ENCODE measurements around the gene CPLX3.

CPLX3 gene

DNA sequence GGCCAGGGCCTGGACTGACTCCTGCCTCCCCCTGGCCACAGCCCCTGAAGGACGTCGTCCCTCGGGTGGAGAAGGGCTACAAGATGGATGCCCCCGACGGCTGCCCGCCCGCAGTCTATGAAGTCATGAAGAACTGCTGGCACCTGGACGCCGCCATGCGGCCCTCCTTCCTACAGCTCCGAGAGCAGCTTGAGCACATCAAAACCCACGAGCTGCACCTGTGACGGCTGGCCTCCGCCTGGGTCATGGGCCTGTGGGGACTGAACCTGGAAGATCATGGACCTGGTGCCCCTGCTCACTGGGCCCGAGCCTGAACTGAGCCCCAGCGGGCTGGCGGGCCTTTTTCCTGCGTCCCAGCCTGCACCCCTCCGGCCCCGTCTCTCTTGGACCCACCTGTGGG lies 24.1 kb upstream of the CPLX3 start:
- no peak for DNase-seq (ENCODE audit: low read depth in 3 of 3)

DNA sequence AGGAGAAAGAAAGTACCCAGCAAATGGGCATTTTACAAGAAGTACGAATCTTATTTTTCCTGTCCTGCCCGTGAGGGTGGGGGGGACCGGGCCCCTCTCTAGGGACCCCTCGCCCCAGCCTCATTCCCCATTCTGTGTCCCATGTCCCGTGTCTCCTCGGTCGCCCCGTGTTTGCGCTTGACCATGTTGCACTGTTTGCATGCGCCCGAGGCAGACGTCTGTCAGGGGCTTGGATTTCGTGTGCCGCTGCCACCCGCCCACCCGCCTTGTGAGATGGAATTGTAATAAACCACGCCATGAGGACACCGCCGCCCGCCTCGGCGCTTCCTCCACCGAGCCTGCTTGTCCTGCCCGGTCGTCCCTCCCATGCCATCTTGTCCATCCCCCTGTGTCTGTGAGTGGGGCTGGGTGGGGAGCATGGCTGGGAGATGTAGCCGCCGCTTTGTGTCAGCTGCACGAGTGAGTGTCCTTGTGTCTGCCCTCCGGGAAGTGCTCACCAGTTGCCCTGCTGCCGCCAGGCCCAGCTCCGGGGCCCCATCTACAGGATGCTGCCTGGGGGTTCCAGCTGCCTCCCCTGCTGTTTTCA lies 23.5 kb upstream of the CPLX3 start:
- no peak for DNase-seq (ENCODE audit: low read depth in 3 of 3)

DNA sequence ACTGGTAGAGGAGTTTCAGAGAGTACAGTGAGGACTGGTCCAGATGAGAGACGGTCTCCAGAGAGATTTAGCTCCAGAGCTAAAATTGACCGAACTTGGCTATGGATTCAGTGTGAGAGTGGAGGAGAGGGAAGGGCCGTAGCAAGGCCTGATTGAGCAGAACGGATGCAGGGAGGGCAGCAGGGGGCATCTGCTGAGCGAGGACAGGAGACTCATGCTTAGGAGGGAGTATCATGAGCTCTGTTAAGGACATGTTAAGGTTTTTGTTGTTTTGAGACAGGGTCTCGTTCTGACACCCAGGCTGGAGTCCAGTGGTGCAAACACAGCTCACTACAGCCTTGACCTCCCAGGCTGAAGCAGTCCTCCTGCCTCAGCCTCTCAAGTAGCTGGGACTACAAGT lies 21.5 kb upstream of the CPLX3 start:
- DNase-seq (ENCODE audit: low read depth in 3 of 3), result no peak

DNA sequence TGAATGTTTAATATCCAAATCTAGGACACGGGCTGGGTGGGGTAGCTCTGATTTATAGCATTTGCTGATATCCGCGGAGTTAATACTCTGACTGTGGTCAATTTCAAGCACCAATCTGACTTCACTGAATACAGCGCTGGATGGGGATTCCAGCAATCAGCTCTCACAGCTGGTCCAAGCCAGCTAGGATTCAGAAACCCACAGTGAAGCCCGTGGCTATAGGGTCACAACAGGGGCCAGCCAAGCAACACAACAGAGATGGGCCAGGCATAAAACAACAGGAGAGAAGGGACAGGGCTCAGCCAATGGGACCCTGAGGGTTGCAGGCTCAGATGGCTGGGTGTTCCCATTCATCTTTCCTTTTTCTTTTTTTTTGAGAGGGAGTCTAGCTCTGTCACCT lies 19.1 kb upstream of the CPLX3 start:
- DNase-seq (ENCODE audit: low read depth in 3 of 3), result no peak

DNA sequence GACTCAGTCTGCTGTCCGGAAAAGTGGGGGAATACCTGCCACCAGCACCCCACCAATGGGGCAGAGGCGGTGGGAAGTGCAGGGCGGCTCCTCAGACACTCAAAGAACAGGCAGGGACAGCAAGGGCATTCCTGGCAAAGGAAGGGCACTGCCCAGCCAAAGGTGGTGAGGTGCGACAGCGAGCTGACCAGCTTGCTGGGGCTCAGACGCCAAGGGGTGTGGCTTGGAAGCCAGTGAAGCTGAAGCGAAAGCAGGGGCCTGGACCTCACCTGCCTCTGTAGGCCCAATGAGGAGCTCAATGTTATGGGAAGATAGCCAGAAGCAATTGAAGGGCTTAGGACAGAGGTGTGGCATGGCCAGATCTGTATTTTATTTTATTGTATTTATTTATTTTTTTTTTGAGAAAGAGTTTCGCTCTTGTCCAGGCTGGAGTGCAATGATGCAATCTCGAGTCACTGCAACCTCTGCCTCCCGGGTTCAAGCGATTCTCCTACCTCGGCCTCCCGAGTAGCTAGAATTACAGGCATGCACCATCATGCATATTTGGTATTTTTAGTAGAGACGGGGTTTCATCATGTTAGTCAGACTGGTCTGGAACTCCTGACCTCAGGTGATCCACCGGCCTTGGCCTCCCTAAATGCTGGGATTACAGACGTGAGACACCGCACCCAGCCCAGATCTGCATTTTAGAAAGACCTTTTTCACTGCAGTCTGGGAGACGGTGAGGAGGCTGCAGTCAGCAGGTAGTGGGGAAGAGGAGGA lies 18.2 kb upstream of the CPLX3 start:
- no peak for DNase-seq (ENCODE audit: low read depth in 3 of 3)

DNA sequence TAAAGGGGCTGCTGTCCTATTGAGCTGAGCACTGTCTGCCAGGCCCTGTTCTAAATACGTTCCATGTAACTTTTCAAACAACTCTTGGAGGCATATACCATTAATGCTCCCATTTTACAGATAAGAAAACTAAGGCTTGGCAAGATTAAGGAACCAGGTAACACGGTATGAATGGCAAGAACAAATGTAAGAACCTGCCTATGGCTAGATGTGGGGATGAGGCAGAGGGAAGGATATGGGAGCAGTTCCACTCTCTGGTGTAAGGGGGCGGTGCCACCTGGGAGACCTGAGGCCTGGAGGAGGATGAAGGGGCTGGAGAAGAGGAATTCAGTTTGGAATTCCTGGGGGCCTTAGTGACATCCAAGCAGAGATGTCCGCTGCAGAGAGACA lies 17.6 kb upstream of the CPLX3 start:
- DNase-seq (ENCODE audit: low read depth in 3 of 3), result no peak

DNA sequence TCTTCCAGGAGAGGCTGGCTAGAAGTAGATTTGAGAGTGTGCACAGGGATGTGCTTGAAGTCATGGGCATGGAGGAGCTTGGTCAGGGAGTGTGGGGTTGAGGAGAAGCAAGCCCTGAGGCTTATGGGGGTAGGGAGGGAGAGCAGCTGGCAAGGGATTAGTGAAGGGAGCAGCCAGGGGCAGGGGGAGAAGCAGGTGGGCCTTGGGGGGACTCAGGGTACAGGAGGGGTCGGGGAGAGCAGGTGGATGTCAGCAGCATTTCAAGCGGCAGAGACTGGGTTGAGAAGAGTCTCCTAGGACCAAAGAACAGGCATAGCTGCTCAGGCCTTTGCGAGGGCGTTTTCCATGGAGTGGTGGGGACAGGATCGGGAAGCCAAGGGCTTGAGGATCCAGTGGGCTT lies 17.2 kb upstream of the CPLX3 start:
- DNase-seq (ENCODE audit: low read depth in 3 of 3), result no peak

DNA sequence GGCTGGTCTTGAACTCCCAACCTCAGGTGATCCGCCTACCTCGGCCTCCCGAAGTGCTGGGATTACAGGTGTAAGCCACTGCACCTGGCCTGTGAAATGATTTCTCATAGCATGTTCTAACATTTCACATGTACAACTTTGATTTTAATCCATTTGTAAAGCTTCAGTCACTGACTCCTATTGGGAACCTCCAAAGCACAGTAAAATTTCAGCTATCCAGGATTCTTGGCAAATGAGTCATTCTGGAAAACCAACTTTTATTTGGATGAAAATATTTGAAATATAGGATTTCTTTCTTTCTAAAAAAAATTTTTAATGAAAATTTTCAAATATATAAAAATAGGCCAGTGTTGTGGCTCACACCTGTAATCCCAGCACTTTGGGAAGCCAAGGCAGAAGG lies 16.5 kb upstream of the CPLX3 start:
- no peak for DNase-seq (ENCODE audit: low read depth in 3 of 3)

DNA sequence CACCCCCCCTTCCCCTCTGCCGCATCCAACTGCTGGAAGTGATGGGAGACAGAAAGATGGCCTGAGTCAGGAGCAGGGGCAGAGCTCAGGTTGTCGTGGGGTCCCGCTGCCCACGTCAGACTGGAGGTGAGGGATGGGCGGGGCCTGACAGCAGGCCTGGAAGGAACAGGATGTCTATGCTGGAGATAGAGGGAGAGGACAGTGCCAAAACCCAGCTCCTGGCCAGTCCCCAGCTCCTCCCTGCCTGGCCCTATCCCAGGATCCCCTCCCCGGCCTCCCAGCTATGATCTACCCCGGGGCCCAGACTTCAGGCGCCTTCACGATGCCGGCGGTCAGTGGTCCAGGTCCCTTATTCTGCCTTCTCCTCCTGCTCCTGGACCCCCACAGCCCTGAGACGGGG lies 13.9 kb upstream of the CPLX3 start, which contains the start of gene LMAN1L:
LMAN1L (plus strand) TSS at position 303 of the 400 bp plus-strand sequence; CDS start at position 323, 20 bp downstream.
- DNase-seq (ENCODE audit: low read depth in 3 of 3), result no peak

DNA sequence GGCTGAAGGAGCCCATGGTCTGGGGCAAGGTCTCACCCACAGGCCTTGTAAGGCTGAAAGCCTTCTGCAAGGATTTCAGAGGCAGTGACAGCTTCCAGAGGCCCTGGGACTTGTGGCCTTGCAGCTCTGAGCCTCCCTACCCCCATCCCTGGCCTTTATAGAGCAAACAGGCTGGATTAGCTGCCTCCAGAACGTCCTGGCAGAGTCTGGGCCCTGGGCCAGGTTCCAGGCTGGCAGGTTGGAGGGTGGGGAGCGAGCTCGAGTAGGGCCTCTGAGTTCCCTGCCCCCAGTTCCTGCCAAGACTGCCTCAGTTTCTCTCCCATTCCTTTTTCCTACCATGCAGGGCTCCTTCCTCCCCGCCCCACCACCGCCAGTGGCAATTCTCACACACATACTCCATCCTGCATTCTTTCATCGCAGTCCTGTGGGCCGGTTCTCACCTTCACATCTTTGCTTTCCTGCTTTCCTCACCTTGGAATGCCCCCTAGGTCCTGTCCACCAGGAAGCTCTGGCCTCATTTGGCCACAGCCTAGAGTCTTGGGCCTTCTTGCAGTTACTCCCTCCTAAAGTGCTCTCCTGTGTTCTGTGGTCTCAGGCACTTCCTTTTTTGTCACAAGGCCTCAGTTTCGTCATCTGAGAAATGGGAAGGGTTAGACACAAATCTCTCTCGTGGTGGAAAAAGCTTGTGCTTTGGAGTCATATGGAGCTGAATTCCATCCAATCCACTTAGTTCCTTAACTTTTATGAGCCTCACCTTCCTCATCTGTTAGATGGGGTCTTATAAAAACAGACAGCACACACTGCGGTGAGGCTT lies 11.1 kb upstream of the CPLX3 start:
- DNase-seq (ENCODE audit: low read depth in 3 of 3), result no peak

DNA sequence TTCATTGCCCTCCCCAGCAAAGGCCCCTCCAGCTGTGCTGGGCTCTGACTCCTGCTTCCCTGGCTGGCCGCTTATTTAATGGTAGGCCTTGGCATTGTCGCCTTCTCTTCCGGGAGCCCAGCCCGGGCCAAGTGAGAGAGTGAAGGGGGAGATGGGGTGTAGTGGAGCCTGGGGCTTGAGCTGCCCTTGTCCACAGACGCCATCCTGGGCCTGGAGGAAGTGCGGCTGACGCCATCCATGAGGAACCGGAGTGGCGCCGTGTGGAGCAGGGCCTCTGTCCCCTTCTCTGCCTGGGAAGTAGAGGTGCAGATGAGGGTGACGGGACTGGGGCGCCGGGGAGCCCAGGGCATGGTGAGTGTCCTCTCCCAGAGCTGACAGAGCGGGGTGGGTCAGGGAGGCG lies 10.5 kb upstream of the CPLX3 start:
- no peak for DNase-seq (ENCODE audit: low read depth in 3 of 3)

DNA sequence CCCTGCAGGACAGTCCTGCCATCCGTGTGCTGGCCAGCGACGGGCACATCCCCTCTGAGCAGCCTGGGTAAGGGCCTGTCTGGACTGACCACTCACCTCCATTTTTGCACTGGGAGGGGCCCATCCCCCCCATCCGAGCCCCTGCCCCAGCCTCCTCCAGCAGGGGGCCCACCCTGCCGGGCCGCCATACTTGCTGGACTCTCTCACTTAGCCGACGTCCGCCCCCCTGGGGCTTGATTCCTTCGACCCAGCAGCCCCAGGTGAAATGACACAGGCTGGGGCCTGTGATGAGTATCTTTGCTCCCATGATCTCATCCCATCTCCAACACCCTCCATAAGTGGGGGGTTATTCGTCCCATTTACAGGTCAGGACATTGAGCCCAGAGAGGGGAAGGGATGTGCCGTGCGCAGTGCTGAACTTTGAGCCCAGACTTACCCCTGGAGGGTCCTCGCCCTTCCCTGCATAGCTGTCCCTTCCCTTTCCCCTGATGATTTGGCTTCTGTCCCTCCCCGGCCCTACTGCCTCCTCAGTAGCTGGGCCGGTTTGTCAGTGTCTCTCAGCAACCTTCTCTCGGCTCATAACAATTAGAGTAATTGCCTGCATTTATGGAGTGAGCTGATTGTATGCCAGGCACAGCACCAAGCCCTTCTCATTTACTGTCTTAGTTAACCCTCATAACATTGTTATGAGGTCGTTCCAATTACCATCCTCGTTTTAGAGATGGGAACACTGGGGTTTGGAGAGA lies 9.6 kb upstream of the CPLX3 start:
- no peak for DNase-seq (ENCODE audit: low read depth in 3 of 3)

DNA sequence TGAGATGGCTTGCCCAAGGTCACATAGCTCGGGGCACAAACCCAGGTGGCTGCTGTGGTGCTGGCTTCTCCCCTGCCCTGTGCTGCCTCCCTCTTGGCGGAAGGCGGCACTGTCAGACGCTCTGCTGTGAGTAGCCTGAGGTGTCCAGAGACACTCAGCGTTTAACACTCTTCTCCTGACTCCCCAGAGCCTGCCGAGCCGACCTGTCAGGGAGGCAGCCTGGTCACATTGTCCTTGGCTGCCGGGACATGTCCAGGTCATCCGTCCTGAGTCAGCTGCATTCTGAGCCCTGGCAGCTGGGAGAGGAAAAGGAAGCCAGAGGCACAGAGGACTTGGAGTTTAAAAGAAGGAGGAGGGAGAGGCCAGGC lies 9.1 kb upstream of the CPLX3 start:
- DNase-seq (ENCODE audit: low read depth in 3 of 3), result no peak

DNA sequence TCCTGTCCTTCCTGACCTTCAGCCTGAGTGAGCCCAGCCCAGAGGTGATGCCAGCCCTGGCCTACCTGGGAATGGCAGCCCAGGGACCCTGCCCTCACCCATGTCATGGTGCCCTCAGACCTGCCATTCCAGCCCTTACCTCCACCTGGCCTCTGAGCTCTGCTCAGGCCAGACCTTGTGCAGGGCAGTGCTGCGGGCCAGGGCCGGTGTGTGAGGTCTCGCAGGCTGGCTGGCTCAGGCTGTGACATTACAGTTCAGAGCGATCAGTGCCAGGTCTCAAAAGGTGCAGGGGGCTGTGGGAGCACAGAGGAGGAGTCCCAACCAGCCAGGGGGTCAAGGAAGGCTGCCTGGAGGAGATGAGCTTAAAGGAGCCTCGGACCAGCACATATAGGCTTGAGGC lies 6.4 kb upstream of the CPLX3 start:
- DNase-seq (ENCODE audit: low read depth in 3 of 3), result no peak

DNA sequence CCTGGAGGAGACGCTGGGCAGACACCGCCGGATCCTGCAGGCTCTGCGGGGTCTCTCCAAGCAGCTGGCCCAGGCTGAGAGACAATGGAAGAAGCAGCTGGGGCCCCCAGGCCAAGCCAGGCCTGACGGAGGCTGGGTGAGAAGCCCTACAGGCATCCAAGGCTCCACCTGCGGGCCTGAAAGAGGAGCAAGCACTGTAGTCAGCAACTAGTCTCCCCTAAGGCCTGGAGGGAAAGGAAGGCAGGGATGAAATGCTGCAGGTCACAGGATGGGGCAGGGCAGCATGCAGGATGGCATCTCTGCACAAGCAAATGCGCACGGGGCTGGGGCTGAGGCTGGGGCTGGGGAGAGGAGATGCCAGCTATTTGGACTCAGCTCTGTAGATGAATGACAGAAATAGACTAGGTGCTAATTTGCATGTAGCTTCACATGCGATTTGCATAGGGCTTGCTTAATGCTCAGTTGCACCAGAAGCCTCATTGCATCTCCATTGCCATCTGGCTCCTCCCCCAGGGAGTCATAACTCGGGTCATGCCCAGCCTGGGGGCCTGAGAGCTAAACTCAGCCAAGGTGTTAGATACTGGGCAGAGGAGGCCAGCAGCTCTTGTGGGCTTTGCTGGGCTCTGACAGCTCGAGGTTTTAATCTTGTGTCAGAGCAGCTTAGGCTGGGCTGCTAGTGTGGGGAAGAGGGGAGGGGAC lies 5.2 kb upstream of the CPLX3 start:
- DNase-seq (ENCODE audit: low read depth in 3 of 3), result no peak

DNA sequence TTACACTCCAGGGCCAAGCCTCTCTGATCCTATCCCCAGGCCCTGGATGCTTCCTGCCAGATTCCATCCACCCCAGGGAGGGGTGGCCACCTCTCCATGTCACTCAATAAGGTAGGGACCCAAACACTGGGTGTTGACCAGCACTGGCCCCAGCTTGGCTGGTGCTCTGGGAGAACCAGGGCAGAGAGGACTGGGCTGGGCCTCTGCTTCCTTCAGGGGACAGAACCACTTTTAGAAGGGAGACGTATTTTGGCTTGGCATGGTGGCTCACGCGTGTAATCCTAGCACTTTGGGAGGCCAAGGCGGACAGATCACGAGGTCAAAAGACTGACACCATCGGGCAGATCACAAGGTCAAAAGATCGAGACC lies 4.7 kb upstream of the CPLX3 start:
- DNase-seq (ENCODE audit: low read depth in 3 of 3), result no peak

DNA sequence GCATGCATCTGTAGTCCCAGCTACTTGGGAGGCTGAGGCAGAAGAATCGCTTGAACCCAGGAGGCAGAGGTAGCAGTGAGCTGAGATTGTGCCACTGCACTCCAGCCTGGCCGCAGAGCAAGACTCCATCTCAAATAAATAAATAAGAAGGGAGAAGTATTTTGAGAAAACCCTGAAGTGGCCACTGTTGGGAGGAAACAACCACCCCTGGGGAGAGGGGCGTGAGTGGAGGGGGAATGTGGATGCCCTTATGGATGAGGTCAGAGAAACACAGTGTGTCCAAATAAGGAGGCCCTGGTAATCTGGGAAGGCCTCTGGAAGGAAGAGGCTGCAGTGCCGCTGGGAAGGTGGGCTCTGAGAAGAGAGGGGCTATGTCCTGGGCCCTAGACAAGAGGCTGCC lies 4.2 kb upstream of the CPLX3 start:
- no peak for DNase-seq (ENCODE audit: low read depth in 3 of 3)

DNA sequence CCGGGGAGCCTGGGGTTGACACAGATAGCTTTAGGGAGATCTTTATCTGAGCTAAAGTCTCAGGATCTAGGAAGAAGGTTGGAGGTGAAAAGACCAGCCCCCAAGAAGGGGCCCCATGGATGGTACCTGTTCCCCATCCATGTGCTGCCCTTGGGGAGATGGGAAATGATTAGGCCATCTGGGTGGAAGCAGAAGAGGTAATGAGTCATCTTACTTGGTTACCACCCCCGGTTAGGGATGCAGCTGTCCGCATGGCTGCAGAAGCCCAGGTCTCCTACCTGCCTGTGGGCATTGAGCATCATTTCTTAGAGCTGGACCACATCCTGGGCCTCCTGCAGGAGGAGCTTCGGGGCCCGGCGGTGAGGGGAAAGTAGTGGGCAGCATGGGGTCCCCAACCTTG lies 3.1 kb upstream of the CPLX3 start:
- no peak for DNase-seq (ENCODE audit: low read depth in 3 of 3)

DNA sequence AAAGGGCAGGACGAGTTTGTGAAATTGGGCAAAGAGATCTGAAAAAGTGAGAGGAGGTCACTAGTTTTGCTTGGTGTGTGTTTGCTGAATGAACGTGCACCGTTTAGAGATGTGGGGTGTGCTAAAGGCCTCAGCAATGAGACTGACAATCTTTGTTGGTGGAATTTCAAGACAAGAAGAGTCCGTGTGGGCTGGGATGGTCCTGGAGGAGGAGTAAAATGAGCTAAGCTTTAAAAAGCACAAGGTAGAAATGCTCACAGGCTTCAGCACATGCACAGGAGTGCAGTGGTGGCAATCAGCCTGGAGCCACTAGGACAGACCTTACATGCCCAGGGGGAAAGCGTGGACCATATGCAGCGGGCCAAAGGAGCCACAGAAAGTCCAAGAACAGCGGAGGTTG lies 1.5 kb upstream of the CPLX3 start:
- no peak for DNase-seq (ENCODE audit: low read depth in 3 of 3)

DNA sequence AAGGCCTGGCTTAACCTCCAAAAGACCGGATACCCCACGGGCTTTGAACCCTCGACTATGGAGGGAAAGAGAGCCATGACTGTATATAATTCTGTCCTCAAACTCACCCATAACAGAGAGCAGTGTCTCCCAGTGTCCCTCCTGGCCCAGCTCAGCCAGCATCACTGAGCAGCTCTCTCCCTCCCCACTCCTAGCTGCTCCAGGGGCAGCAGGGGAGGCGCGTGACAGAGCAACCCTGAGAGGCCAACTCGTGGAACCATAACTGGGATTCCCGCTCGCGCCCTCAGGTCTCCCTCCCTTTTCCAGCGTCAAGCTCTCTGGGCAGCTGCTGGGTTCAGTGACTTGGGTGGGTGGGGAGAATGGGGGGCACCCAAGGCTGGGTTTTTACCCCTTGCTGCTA lies 561 bp upstream of the CPLX3 start:
- no peak for DNase-seq (ENCODE audit: low read depth in 3 of 3)

DNA sequence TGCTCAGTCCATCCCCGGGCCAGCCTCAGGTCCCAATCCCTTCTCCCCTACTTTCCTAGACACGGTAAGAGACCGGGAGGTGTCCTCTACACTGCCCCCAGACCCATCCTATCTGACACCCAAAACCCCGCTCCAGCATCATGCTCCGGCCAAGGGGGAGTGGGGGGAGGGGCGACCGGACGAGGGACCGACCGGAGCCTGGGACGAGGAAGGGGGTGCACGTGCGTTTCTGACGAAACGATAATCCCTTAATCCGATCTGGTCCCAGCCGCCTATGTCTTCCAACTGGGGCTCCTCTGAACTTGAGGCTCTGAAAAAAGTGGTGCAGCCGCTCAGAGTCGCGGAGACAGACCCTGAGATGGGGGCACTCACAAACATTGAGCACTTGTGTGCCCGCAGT lies 494 bp downstream of the CPLX3 start:
- no peak for DNase-seq (ENCODE audit: low read depth in 3 of 3)

DNA sequence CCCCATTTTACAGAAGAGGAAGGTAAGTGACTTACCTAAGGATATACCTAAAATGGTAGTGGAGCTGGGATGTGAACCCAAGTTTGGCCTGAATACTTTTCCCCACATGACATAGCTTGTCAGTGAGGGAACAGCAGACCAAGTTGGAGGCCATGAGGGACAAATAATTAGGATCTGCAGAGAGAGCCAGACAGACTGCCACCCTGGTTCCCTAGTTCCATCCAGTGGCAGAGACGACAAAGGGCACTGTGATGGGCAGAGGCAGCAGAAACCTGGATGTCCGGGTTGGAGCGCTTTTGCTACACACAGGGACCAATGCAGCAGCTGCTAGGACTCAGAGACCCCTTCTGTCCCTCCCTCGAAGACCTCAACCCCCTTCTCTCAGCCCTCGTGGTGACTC lies 1.2 kb downstream of the CPLX3 start:
- DNase-seq (ENCODE audit: low read depth in 3 of 3), result no peak

All from stimulated activated CD4-positive, alpha-beta T cell treated with anti-CD3 and anti-CD28 coated beads, TNF-alpha, amount 100 ng/mL, for 24 hours (primary cell).